ENCODE results near the gene DXO.
"Not testable (repeated sequence)": the region's sequence is repeated elsewhere in the genome, so short reads cannot be mapped to it uniquely, and the experiment has no call there.

Gene DXO

GRCh38 chr6:31971993-31972708 is at the start of gene DXO:
TSS of gene DXO (minus strand) at chr6:31972138. CDS start at chr6:31971675, 463 bp downstream.
- intact Hi-C loops (cut with DNase I) = no loop called here
- DNase-seq = peak; percentile 90 to 98 (median 96)

DNA sequence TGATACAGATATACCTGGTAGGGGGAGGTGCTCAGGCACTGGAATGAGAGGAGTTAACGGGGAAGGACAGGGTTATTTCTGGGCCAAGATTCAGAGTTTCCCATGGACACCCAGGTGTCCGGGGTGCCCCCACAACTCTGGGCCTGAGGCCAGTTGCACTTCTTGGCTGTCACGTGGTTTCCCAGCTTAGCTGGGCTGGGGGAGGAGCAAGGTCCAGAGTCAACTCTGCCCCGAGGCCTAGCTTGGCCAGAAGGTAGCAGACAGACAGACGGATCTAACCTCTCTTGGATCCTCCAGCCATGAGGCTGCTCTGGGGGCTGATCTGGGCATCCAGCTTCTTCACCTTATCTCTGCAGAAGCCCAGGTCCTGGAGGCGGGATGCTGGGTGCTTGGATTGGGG is 42.6 kb upstream of the DXO start, which contains the start of gene C4B:
Gene C4B (plus strand): TSS at position 249 of the 400 bp plus-strand sequence. CDS start 51 bp downstream, at position 300.
- DNase-seq; intact Hi-C loops (cut with DNase I): not testable (repeated sequence)

DNA sequence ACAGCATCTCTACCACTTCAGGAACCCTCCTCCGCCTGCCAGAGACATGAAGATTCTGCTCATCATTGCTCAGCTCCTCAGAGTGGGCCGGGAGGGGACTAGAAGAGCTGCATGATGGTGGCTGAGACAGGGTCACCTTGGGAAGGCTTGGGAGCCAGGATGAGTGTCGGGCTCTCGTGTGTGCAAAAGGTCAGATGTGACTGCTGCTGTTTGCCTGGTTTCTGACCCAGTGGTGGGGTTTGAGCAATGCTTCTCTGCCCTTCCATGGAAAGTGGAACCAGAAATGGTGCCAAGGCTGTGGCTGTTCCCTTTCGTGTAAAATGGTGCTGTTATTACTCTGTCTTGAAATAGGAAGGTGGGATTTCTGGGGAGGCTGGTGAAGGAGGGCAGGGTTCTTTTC is 41.8 kb upstream of the DXO start:
- intact Hi-C loops (cut with DNase I); DNase-seq: not testable (repeated sequence)

GRCh38 chr6:32012941-32013617 is 41.1 kb upstream of the DXO start:
- DNase-seq = peak in 9 of 42 donors; percentile 1 to 39 (median 4)
- intact Hi-C loops (cut with DNase I) = not testable (repeated sequence)

- intact Hi-C loops (cut with DNase I) = not testable (repeated sequence)
- DNase-seq = peak in 3 of 42 donors; percentile 2 to 20 (median 9)
Observed at GRCh38 chr6:32010856-32011530, 39.1 kb upstream of the DXO start.

DNA sequence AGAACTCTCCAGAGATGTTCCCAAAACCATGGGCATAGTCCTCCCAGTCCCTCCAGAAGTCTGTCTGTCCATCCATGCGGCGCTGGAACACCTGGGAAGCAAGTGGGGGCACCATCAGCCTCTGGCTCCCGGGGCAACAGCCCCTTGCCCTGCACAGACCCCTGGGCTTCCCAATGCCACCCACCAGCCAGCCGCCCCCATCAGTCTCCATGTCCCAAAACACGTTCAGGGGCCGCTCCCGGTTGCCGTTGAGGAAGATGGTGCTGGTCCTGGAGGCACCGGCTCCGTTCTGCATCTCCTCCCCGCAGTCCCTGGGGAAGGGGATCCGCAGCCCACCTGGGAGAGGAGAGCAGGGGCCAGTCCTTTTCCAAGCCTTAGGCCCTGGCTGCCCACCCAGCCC is 37.6 kb upstream of the DXO start:
- DNase-seq = peak in 2 of 42 donors; percentile 3 to 7
- intact Hi-C loops (cut with DNase I) = not testable (repeated sequence)

DNA sequence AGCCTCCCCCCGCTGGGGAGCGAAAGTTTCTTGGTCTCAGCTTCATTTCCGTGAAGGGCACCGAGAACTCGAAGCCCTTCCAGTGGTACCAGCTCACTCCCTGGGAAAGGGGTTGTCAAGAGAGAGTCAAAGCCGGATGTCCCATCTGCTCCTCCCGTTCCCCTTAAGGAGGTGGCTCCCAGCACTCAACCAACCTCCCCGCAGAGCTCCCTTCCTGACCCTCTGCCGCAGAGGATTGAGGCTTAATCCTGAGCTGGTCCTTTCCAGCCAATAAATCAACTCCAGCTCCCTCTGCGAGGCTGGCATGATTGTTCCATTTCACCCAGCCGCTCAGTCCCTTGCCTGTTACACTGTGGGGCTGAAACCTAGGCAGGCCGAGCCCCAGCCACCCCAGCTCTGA is 36.7 kb upstream of the DXO start:
- peak in 3 of 42 donors; percentile 2 to 4 (median 3) for DNase-seq
- intact Hi-C loops (cut with DNase I) = not testable (repeated sequence)

DNA sequence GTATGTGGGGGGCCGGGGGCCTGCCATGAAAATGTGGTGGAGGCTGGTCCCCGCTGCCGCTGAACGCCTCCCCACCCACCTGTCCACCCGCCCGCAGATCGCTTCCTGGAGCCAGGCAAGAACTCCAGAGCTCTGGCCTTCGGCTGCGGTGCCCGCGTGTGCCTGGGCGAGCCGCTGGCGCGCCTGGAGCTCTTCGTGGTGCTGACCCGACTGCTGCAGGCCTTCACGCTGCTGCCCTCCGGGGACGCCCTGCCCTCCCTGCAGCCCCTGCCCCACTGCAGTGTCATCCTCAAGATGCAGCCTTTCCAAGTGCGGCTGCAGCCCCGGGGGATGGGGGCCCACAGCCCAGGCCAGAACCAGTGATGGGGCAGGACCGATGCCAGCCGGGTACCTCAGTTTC is 36.1 kb upstream of the DXO start:
- intact Hi-C loops (cut with DNase I); DNase-seq: not testable (repeated sequence)

DNA sequence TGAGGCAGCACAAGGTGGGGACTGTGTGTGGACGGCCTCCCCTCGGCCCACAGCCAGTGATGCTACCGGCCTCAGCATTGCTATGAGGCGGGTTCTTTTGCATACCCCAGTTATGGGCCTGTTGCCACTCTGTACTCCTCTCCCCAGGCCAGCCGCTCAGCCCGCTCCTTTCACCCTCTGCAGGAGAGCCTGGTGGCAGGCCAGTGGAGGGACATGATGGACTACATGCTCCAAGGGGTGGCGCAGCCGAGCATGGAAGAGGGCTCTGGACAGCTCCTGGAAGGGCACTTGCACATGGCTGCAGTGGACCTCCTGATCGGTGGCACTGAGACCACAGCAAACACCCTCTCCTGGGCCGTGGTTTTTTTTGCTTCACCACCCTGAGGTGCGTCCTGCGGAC is 35.1 kb upstream of the DXO start:
- DNase-seq = peak in 7 of 42 donors; percentile 3 to 10 (median 7)
- intact Hi-C loops (cut with DNase I) = not testable (repeated sequence)

GRCh38 chr6:32005991-32006529 is 34.1 kb upstream of the DXO start:
- intact Hi-C loops (cut with DNase I) = not testable (repeated sequence)
- peak in 7 of 42 donors; percentile 1 to 26 (median 3) for DNase-seq

DNA sequence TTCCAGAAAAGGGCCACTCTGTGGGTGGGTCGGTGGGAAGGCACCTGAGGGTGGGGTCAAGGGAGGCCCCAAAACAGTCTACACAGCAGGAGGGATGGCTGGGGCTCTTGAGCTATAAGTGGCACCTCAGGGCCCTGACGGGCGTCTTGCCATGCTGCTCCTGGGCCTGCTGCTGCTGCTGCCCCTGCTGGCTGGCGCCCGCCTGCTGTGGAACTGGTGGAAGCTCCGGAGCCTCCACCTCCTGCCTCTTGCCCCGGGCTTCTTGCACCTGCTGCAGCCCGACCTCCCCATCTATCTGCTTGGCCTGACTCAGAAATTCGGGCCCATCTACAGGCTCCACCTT is 33.6 kb upstream of the DXO start:
- intact Hi-C loops (cut with DNase I) = not testable (repeated sequence)
- DNase-seq = peak in 8 of 42 donors; percentile 1 to 18 (median 6)

GRCh38 chr6:32004864-32005537 is 33.1 kb upstream of the DXO start:
- intact Hi-C loops (cut with DNase I) = not testable (repeated sequence)
- peak in 5 of 42 donors; percentile 0 to 24 (median 1) for DNase-seq

DNA sequence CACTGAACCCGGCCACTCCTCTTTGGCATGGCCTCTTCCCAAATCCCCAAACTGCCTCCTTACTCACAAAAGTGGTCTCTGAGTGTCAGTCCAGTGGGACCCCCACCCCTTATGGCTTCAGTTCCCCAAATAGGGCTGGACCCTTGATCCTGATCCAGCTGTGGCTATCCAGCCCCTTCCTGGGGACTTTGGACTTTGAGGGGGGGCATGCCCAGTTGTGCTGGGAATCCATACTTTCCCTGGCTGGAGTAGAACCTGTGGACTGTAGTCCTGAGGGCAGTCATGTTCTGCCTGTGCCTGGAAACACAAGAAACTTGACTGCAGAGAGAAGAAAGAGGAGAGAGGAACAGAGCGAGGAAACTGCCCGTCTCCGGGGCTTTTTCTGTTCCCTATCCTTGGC is 32.5 kb upstream of the DXO start:
- DNase-seq = peak in 5 of 42 donors; percentile 0 to 27 (median 5)
- intact Hi-C loops (cut with DNase I) = not testable (repeated sequence)

GRCh38 chr6:32003301-32003700 is 31.4 kb upstream of the DXO start:
- intact Hi-C loops (cut with DNase I); DNase-seq: not testable (repeated sequence)

- intact Hi-C loops (cut with DNase I) = not testable (repeated sequence)
Observed at GRCh38 chr6:32002546-32003268, 30.8 kb upstream of the DXO start.

DNA sequence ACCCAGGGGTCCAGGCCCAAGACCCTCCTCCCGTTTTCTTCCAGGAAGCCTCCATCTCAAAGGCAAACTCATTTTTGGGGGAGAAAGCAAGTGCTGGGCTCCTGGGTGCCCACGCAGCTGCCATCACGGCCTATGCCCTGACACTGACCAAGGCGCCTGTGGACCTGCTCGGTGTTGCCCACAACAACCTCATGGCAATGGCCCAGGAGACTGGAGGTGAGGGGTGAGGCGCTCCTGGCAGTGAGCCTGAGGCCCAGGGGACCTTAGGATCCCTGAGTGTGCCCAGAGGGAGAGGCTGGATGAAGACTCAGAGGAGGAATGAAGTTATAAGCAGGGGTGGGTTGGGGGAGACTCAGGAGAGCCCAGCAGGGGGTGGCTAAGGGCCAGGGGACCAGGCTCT is 24.4 kb upstream of the DXO start:
- DNase-seq = peak in 1 of 42 donors; percentile 21
- intact Hi-C loops (cut with DNase I) = not testable (repeated sequence)

More at GRCh38 chr6:32002546-32003268, 30.8 kb upstream of the DXO start:
- DNase-seq = not testable (repeated sequence)

- intact Hi-C loops (cut with DNase I); DNase-seq: not testable (repeated sequence)
Observed at GRCh38 chr6:31994421-31994820, 22.5 kb upstream of the DXO start.

DNA sequence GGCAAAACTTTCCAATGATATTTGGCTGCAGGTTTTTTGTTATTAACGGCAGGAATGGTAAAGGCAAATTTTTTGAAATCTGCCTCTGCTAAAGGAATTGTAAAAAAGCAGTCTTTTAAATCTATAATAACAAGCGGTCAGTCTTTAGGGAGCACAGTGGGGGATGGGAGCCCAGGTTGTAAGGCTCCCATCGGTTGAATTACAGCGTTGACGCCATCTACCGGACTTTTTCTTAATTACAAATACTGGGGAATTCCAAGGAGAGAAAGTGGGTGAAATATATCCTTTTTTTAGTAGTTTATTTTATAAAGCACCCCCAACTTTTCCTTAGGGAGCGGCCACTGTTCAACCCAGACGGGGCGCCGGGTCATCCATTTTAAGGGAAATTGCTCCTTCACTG is 17.4 kb upstream of the DXO start:
- intact Hi-C loops (cut with DNase I); DNase-seq: not testable (repeated sequence)
